DOHH2 (cell line): Measurements from ENCODE around the gene AP1G2.
"Not testable (repeated sequence)": the region's sequence is repeated elsewhere in the genome, so short reads cannot be mapped to it uniquely, and the experiment has no call there.

ENCODE experiments used
- EZH2phosphoT487 ChIP-seq: fragments of 200-600 bp; sonication (generic); IDR thresholded peaks from 2 replicates; pipeline ENCODE4 v1.6.1; 2017; ENCODE audit warnings: borderline replicate concordance, mild to moderate bottlenecking, antibody characterized with exemption, low read length, moderate library complexity, mixed read lengths
- TF ChIP-seq, protein P1 (sequence below): fragments of 200-600 bp; sonication (generic); IDR thresholded peaks from one replicate; pipeline ENCODE4 v1.5.1; 2014; ENCODE audit warnings: antibody characterized with exemption, mild to moderate bottlenecking, low read depth, low read length; ENCODE audit not compliant: poor library complexity, severe bottlenecking

- not testable (repeated sequence) for TF ChIP-seq EZH2phosphoT487
- TF ChIP-seq, protein P1, sequence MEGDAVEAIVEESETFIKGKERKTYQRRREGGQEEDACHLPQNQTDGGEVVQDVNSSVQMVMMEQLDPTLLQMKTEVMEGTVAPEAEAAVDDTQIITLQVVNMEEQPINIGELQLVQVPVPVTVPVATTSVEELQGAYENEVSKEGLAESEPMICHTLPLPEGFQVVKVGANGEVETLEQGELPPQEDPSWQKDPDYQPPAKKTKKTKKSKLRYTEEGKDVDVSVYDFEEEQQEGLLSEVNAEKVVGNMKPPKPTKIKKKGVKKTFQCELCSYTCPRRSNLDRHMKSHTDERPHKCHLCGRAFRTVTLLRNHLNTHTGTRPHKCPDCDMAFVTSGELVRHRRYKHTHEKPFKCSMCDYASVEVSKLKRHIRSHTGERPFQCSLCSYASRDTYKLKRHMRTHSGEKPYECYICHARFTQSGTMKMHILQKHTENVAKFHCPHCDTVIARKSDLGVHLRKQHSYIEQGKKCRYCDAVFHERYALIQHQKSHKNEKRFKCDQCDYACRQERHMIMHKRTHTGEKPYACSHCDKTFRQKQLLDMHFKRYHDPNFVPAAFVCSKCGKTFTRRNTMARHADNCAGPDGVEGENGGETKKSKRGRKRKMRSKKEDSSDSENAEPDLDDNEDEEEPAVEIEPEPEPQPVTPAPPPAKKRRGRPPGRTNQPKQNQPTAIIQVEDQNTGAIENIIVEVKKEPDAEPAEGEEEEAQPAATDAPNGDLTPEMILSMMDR: not testable (repeated sequence)
Observed at GRCh38 chr14:23584527-23585203, 17.1 kb upstream of the AP1G2 start.
